ENCODE data around the gene CYP4F2. TPM values are rescaled to one million over a fixed set of nuclear protein-coding genes. Genes with fewer than 3 reads are reported as not detected.

The CYP4F2 gene
- total and polyA plus RNA-seq, 2 of the 8 experiments (the other 6 are each of a cell fraction or from before 2014, with no cell fraction given) = not detected

DNA sequence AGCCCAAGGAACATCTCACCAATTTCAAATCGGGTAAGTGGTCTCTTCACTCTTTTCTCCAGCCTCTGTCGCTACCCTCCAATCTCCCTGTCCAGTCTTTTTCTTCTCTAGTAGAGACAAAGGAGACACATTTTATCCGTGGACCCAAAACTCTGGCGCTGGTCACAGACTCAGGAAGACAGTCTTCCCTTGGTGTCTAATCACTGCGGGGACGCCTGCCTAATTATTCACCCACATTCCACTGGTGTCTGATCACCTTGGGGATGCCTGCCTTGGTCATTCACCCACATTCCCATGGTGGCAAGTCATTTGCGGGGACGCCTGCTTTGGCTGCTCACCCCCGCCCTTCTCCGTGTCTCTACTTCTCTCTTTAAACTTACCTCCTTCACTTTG, 68.6 kb downstream of the CYP4F2 start:
- ChIA-PET CTCF (ENCODE audit: partially characterized antibody) (no interaction called here), POLR2A (ENCODE audit: partially characterized antibody) (no interaction called here)
- FAIRE-seq = no peak
- H2BK12ac ChIP-seq (ENCODE audit: low read depth, low read length) = no peak overlapping the region
- H2BK5ac ChIP-seq (ENCODE audit: low read depth, low read length) = no peak overlapping the region
- WGBS, 2 experiments (ENCODE audit: extremely low coverage in 1 of 2, insufficient coverage in 1 of 2, insufficient read length in 1 of 2, insufficient replicate concordance in 2 of 2, low coverage in 1 of 2, low lambda C conversion rate in 2 of 2, missing lambda C conversion rate in 1 of 2) = 83% methylated on average over 10 of the region's 10 CpGs; no CpG with 5 or more reads in 1 of the 2 experiments
- H3K23me2 ChIP-seq (ENCODE audit: low read depth, low read length) = no peaks in the 10 kb centered on the region
- no peak overlapping the region for H3K18ac ChIP-seq (ENCODE audit: extremely low read depth, low read length)
- H4K8ac ChIP-seq (ENCODE audit: extremely low read depth, insufficient read depth, low read length) = no peak overlapping the region
- H3K9me3 ChIP-seq (ENCODE audit: insufficient read depth in 2 of 2, low read depth in 1 of 2, low read length in 1 of 2) = peaks cover 63 to 90% of the 10 kb centered on the region in 2 experiments
- no peak overlapping the region for H2AFZ ChIP-seq (ENCODE audit: low read length)
- no peaks in the 10 kb centered on the region for H3K27me3 ChIP-seq (replicated peaks in 1 of 4; ENCODE audit: control insufficient read depth in 3 of 4, extremely low read depth in 1 of 4, insufficient read depth in 3 of 4, low read length in 3 of 4)
- H3K56ac ChIP-seq (replicated peaks; ENCODE audit: insufficient read length, low read depth, low read length) = no peak overlapping the region
- no peak overlapping the region for H4K5ac ChIP-seq (ENCODE audit: insufficient read length, low read depth, low read length)
- no peak overlapping the region for H2AK5ac ChIP-seq (ENCODE audit: low read depth, low read length)
- DNase-seq (ENCODE audit: low read depth in 1 of 2, low spot score in 2 of 2) = no peak
- no peak overlapping the region for H4K91ac ChIP-seq (replicated peaks; ENCODE audit: insufficient read length, low read length)
- no peak overlapping the region for H3K27ac ChIP-seq (ENCODE audit: low read depth, low read length)
- H2BK15ac ChIP-seq (ENCODE audit: low read length) = no peak overlapping the region
- H3K79me1 ChIP-seq (ENCODE audit: low read depth, low read length) = no peaks in the 10 kb centered on the region
- H3K14ac ChIP-seq (ENCODE audit: insufficient read length) = no peak overlapping the region
- no peak overlapping the region for H3K9ac ChIP-seq (replicated peaks in 1 of 4; ENCODE audit: extremely low read depth in 1 of 4, low read depth in 3 of 4, low read length in 3 of 4)
- H3K4me3 ChIP-seq (ENCODE audit: extremely low read depth in 1 of 4, insufficient read depth in 2 of 4, low read depth in 3 of 4, low read length in 4 of 4) = no peak overlapping the region
- no peaks in the 10 kb centered on the region for H3K36me3 ChIP-seq (ENCODE audit: control insufficient read depth in 2 of 4, insufficient read depth in 4 of 4, low read length in 3 of 4)
- no peak overlapping the region for H2BK120ac ChIP-seq (replicated peaks; ENCODE audit: low read depth, low read length)
- no peak overlapping the region for H3K4me2 ChIP-seq (ENCODE audit: insufficient read depth in 1 of 2, low read depth in 2 of 2, low read length in 2 of 2)
- no peak overlapping the region for H2BK20ac ChIP-seq (ENCODE audit: low read length)
- no peaks in the 10 kb centered on the region for H4K20me1 ChIP-seq (replicated peaks in 1 of 2; ENCODE audit: control insufficient read depth in 1 of 2, insufficient read depth in 2 of 2, low read length in 2 of 2)
- H3K4me1 ChIP-seq (replicated peaks in 1 of 4; ENCODE audit: control insufficient read depth in 3 of 4, insufficient read depth in 4 of 4, low read length in 3 of 4) = no peaks in the 10 kb centered on the region
- no peak overlapping the region for H3K4ac ChIP-seq (replicated peaks; ENCODE audit: insufficient read length, low read depth, low read length)
- H3K79me2 ChIP-seq (ENCODE audit: control insufficient read depth in 1 of 2, insufficient read depth in 2 of 2, low read length in 2 of 2) = no peaks in the 10 kb centered on the region
- H3K23ac ChIP-seq (ENCODE audit: insufficient read length) = no peak overlapping the region
- no peak for TF ChIP-seq KDM1A (IDR thresholded peaks at IDR 0.05; ENCODE audit: borderline replicate concordance, low read length)
- TF ChIP-seq CREB1 (IDR thresholded peaks at IDR 0.05) = no peak
- TF ChIP-seq, protein P1, sequence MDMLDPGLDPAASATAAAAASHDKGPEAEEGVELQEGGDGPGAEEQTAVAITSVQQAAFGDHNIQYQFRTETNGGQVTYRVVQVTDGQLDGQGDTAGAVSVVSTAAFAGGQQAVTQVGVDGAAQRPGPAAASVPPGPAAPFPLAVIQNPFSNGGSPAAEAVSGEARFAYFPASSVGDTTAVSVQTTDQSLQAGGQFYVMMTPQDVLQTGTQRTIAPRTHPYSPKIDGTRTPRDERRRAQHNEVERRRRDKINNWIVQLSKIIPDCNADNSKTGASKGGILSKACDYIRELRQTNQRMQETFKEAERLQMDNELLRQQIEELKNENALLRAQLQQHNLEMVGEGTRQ (IDR thresholded peaks at IDR 0.05; ENCODE audit: low read length) = no peak
- TF ChIP-seq RXRA (IDR thresholded peaks at IDR 0.05; ENCODE audit: insufficient read depth, low read depth, low read length) = no peak
- TF ChIP-seq NANOG (IDR thresholded peaks at IDR 0.05; ENCODE audit: insufficient read depth, low read depth, low read length, poor library complexity, severe bottlenecking) = no peak
- TF ChIP-seq, protein P2, sequence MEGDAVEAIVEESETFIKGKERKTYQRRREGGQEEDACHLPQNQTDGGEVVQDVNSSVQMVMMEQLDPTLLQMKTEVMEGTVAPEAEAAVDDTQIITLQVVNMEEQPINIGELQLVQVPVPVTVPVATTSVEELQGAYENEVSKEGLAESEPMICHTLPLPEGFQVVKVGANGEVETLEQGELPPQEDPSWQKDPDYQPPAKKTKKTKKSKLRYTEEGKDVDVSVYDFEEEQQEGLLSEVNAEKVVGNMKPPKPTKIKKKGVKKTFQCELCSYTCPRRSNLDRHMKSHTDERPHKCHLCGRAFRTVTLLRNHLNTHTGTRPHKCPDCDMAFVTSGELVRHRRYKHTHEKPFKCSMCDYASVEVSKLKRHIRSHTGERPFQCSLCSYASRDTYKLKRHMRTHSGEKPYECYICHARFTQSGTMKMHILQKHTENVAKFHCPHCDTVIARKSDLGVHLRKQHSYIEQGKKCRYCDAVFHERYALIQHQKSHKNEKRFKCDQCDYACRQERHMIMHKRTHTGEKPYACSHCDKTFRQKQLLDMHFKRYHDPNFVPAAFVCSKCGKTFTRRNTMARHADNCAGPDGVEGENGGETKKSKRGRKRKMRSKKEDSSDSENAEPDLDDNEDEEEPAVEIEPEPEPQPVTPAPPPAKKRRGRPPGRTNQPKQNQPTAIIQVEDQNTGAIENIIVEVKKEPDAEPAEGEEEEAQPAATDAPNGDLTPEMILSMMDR (IDR thresholded peaks at IDR 0.05; ENCODE audit: control extremely low read depth in 1 of 3, insufficient read depth in 1 of 3, low read depth in 1 of 3, low read length in 3 of 3) = no peak
- no peak for TF ChIP-seq YY1 (IDR thresholded peaks at IDR 0.05; ENCODE audit: low read depth, low read length)
- no peak for TF ChIP-seq TBP (IDR thresholded peaks at IDR 0.05; ENCODE audit: low read depth, low read length)
- no peak for TF ChIP-seq KDM4A (IDR thresholded peaks at IDR 0.05; ENCODE audit: low read depth, low read length, severe bottlenecking)
- no peak for TF ChIP-seq SIN3A (conservative IDR thresholded peaks at IDR 0.05 in 1 of 2, IDR thresholded peaks at IDR 0.05 in 1 of 2; ENCODE audit: low read depth in 1 of 2, low read length in 2 of 2)
- no peak for TF ChIP-seq CTBP2 (IDR thresholded peaks at IDR 0.05; ENCODE audit: borderline replicate concordance, insufficient read depth, insufficient read length, low read length)

Measured in H1 (cell line).